GM12873 (cell line): ENCODE measurements around the gene SORT1.

Experiments
- TF ChIP-seq, protein P1 (sequence below): IDR thresholded peaks from 2 replicates; pipeline ENCODE4 v1.5.1; 2012; ENCODE audit warnings: low read depth, mild to moderate bottlenecking, moderate library complexity, low read length, control low read depth; ENCODE audit not compliant: insufficient read depth; ENCODE audit errors: missing control alignments

The SORT1 gene

DNA sequence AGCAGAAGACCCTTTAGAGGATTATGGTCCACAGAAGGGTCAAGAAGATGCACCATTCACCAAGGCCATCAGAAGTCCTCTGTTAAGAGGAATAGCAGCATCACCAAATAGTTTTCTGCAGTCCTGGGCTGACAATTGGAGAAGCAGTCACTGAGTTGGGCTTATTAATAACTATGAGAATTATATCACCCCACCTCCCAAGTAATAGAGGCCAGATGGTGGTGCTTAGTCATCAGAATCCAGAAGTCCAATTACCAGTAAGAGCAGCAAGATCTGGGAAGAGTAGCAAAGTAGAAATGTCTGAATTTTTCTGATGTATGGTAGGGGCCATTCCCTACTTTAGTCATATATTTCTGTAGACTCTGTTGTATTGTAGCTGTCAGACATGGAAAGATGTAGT, 34.6 kb upstream of the SORT1 start:
- TF ChIP-seq, protein P1, sequence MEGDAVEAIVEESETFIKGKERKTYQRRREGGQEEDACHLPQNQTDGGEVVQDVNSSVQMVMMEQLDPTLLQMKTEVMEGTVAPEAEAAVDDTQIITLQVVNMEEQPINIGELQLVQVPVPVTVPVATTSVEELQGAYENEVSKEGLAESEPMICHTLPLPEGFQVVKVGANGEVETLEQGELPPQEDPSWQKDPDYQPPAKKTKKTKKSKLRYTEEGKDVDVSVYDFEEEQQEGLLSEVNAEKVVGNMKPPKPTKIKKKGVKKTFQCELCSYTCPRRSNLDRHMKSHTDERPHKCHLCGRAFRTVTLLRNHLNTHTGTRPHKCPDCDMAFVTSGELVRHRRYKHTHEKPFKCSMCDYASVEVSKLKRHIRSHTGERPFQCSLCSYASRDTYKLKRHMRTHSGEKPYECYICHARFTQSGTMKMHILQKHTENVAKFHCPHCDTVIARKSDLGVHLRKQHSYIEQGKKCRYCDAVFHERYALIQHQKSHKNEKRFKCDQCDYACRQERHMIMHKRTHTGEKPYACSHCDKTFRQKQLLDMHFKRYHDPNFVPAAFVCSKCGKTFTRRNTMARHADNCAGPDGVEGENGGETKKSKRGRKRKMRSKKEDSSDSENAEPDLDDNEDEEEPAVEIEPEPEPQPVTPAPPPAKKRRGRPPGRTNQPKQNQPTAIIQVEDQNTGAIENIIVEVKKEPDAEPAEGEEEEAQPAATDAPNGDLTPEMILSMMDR, result no peak

DNA sequence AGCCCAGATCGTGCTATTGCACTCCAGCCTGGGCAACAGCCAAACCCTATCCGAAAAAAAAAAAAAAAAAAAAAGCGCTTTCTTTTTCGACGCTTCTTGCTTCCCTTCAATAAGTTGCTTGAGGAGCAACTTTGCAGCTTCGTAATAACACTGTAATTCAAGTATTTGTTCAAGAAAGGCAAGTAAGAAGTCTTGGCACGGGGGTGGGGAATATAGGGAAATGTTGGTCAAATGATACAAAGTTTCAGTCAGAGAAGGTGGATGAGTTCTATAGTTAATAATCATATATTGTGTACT, 29.4 kb upstream of the SORT1 start:
- TF ChIP-seq, protein P1, result no peak

GRCh38 chr1:109426281-109427170, 28.8 kb upstream of the SORT1 start, which contains the start of gene PSMA5:
TSS of gene PSMA5 (minus strand) at chr1:109426448. CDS start at chr1:109426330, 118 bp downstream.
- TF ChIP-seq, protein P1, result no peak

GRCh38 chr1:109425391-109426280, 27.9 kb upstream of the SORT1 start:
- TF ChIP-seq, protein P1, result no peak

DNA sequence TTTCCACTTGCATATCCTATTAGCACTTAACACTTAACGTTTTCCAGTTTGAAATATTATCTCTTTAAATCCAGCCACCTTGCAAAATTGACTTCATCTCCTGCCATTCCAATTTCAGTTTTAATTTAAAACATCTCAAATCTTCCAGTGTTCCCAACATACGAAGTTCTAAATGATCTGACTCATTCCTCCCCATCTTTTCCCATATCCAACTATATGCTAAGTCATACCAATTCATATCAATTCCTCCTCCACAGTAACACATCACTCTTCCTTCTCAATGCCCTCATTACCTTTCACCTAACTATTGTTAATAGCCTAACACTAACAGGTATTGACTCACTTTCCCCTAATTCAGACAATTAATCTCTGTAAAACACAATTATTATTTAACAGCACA, 25.8 kb upstream of the SORT1 start:
- TF ChIP-seq, protein P1, result no peak

- TF ChIP-seq, protein P1, result no peak
Observed at GRCh38 chr1:109412551-109412950, 14.8 kb upstream of the SORT1 start.

DNA sequence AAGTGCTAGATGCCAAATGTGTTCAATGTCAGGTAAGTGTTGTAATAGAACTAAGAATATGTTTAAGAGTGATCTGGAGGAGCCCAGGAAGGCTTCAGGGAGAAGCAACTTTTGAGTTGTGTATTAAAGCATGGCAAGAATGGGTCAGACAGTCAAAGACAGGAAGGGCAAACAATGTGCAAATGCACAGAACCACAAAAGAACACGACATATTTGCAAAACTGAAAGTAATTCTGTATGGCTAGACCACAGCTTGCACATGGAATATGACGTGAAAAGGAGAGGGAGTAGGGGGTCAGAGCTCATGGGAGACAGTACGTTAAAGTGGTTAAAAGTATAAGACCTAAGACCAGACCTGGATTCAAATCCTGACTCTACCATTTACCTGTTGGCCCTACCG, 7.1 kb upstream of the SORT1 start:
- TF ChIP-seq, protein P1, result no peak
